Measurements from ENCODE around the gene HEXIM2. TPM values are rescaled to one million over a fixed set of nuclear protein-coding genes. Genes with fewer than 3 reads are reported as not detected.
A peak's percentile ranks its signal among the peaks of the same experiment; 100 is the strongest.

Gene HEXIM2
- total RNA-seq, 1 donor from 2014 or later, result 3.0 TPM

DNA sequence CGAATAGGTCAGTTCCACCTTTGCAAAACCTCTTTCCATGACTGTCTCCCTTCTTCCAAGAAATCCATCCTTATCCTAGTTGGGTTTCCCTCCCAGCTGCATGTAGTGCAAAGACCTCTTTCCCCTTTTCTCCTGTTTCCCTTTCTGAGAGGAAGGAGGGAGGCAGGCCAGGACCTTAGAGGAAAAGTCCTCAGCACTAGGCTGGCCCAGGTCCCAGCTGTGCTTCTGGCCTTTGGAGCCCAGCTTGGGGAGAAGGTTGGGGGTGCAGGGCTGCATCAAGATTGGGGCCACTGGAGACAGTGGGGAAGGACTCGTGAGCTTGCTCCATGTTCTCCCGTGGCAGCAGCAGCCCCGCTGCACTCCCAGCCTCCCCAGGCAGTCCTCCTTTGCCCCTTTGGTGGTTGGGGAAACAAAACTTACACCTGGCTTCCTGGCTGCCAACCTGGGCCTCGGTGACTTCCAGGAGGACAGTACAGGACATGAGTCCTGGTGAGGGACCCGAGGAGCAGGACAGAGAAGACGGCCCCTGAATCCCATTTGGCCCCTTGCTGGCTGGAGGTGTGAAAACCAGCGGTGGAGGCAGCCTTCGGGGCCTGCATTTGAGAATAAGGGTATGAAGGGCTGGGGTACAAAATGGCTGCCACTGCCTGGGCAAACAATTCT, 481 bp downstream of the HEXIM2 start:
- TF ChIP-seq CTCF (conservative IDR thresholded peaks at IDR 0.05; ENCODE audit: low read depth, low read length), result no peak

DNA sequence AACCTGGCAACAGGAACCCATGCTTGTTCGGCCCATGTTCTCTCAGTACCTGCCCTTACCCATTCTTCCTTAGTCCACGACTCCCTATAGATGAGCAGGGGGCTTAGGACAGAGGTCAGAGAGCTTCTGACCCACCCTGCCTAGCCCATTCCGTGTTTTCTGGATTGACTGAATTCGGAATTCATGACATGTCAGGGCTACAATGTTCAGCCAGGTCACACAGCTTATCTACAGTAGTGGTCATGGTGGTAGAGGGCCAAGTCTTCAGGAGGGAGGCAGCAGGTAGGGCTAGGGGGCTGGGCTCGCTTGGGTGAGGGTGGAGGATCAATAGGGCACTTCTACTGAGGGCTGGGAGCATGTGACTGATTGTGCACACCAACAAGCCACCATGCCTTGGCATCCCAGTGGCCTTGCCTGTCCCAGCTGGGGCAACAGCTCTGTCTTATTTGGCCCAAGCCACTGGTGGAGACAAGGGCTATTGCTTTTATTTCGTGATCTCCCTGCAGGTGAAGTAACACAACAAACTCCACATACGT, 3.1 kb downstream of the HEXIM2 start:
- H3K4me3 ChIP-seq (ENCODE audit: low read depth, low read length), result no peak overlapping the region
- no peak for DNase-seq (ENCODE audit: low read depth)
- TF ChIP-seq CTCF (conservative IDR thresholded peaks at IDR 0.05; ENCODE audit: low read depth, low read length), result no peak

More for the DNA sequence above, 481 bp downstream of the HEXIM2 start:
- peak overlapping the region; percentile 64 for H3K4me3 ChIP-seq (ENCODE audit: low read depth, low read length)
- DNase-seq (ENCODE audit: low read depth), result no peak

DNA sequence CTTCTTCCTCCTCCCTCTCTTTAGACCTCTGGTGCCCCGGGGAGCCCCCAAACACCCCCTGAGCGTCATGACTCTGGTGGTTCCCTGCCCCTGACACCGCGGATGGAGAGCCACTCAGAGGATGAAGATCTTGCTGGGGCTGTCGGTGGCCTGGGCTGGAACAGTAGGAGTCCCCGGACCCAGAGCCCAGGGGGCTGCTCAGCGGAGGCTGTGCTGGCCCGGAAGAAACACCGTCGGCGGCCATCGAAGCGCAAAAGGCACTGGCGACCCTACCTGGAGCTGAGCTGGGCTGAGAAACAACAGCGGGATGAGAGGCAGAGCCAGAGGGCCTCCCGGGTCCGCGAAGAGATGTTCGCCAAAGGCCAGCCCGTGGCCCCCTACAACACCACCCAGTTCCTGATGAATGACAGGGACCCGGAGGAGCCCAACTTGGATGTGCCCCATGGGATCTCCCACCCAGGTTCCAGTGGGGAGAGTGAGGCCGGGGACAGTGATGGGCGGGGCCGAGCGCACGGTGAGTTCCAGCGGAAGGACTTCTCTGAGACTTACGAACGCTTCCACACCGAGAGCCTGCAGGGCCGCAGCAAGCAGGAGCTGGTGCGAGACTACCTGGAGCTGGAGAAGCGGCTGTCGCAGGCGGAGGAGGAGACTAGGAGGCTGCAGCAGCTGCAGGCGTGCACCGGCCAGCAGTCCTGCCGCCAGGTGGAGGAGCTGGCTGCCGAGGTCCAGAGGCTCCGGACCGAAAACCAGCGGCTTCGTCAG, 7.5 kb downstream of the HEXIM2 start:
- no peak overlapping the region for H3K4me3 ChIP-seq (ENCODE audit: low read depth, low read length)
- DNase-seq (ENCODE audit: low read depth), result no peak
- TF ChIP-seq CTCF (conservative IDR thresholded peaks at IDR 0.05; ENCODE audit: low read depth, low read length), result no peak

GRCh38 chr17:45170280-45170930, 8.7 kb downstream of the HEXIM2 start:
- H3K4me3 ChIP-seq (ENCODE audit: low read depth, low read length), result no peak overlapping the region
- no peak for DNase-seq (ENCODE audit: low read depth)
- TF ChIP-seq CTCF (conservative IDR thresholded peaks at IDR 0.05; ENCODE audit: low read depth, low read length), result no peak

DNA sequence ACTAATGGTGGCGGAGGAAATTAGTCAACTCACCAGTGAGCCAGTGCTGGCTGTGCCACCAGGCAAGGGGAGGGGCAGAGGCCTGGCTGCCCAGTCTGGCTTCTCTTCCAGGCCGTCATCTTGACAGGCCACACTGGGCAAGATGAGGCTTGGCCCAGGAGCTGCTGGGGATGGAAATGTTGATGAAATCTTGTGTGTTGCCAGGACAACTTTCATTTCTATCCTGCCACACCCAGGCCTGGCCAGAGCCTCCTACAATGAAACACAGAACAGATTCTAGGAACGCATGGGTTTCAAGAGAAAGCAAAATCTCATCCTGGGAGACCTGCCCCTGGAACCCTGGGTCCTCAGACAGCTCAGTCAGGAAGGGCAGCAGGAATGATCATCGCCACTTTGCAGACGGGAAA, 9.3 kb downstream of the HEXIM2 start:
- peak overlapping the region; percentile 50 for H3K4me3 ChIP-seq (ENCODE audit: low read depth, low read length)
- no peak for DNase-seq (ENCODE audit: low read depth)

More for the DNA sequence above, 9.3 kb downstream of the HEXIM2 start:
- no peak for TF ChIP-seq CTCF (conservative IDR thresholded peaks at IDR 0.05; ENCODE audit: low read depth, low read length)
